Left lung (tissue), 10 donors: ENCODE measurements around the gene CEACAM21. TPM values are rescaled to one million over a fixed set of nuclear protein-coding genes. Genes with fewer than 3 reads are reported as not detected.

Source experiments
- ATAC-seq: fragments of 200-7000 bp; cut with Tn5 transposase; one replicate; pipeline ENCODE4 v1.9.1; 2020; ENCODE audit warnings: moderate library complexity
- DNase-seq, 4 donors: peaks; one replicate each; pipeline ENCODE4 v3.0.0-alpha.2; 2013 to 2020
- H3K27ac ChIP-seq, 2 donors: fragments of 200-600 bp; sonication (generic) in 1 of 2; one replicate each; pipeline versions ENCODE4 v1.5.0 to v1.8.0; 2020 to 2021
- H3K27me3 ChIP-seq, 2 donors: fragments of 200-600 bp; sonication (generic) in 1 of 2; one replicate each; pipeline versions ENCODE4 v1.5.0 to v1.8.0; 2020 to 2021
- H3K36me3 ChIP-seq, 2 donors: fragments of 200-600 bp; sonication (generic) in 1 of 2; one replicate each; pipeline versions ENCODE4 v1.5.0 to v1.8.0; 2020 to 2021
- H3K4me1 ChIP-seq, 2 donors: fragments of 200-600 bp; one replicate each; pipeline ENCODE4 v1.8.0; 2021
- H3K4me3 ChIP-seq, 2 donors: fragments of 200-600 bp; sonication (generic) in 1 of 2; one replicate each; pipeline versions ENCODE4 v1.5.0 to v1.8.0; 2020 to 2021; ENCODE audit warnings: mild to moderate bottlenecking in 1 of 2
- H3K9me3 ChIP-seq, 2 donors: fragments of 200-600 bp; sonication (generic) in 1 of 2; one replicate each; pipeline versions ENCODE4 v1.5.0 to v1.8.0; 2020 to 2021
- intact Hi-C, 2 donors: fragments of 100-400 bp; cut with DNase I; formaldehyde crosslinking; loops; one replicate each; pipeline versions ENCODE4 v1.11.2 to v1.14.2; 2022
- polyA plus RNA-seq, 6 donors: library from polyadenylated mRNA; unstranded; fragments of 120-200 nt; gene quantifications; one replicate each; pipeline ENCODE4 v1.2.1, GENCODE V29; 2013; ENCODE audit not compliant: insufficient read length in 6 of 6
- total RNA-seq, 2 donors: library from RNA; stranded (reverse); fragmentation: NEBNext Ultra II Directional; extraction: Animal tissue kit (Norgen Biotek cat#: 25700); gene quantifications; one replicate each; pipeline ENCODE4 v1.2.1, GENCODE V29; 2021
- TF ChIP-seq, protein P1 (sequence below), 2 donors: fragments of 200-600 bp; sonication (generic) in 1 of 2; IDR thresholded peaks; one replicate each; pipeline versions ENCODE4 v1.5.0 to v1.8.0; 2021; ENCODE audit warnings: antibody characterized with exemption in 2 of 2
- donor health status: DM: no; HTN: yes; CAD: no.
- donor health status: DM: no; HTN: no; CAD: no.

The CEACAM21 gene
- total and polyA plus RNA-seq, 8 donors = 3.9 to 8.9 (median 7.1) TPM

DNA sequence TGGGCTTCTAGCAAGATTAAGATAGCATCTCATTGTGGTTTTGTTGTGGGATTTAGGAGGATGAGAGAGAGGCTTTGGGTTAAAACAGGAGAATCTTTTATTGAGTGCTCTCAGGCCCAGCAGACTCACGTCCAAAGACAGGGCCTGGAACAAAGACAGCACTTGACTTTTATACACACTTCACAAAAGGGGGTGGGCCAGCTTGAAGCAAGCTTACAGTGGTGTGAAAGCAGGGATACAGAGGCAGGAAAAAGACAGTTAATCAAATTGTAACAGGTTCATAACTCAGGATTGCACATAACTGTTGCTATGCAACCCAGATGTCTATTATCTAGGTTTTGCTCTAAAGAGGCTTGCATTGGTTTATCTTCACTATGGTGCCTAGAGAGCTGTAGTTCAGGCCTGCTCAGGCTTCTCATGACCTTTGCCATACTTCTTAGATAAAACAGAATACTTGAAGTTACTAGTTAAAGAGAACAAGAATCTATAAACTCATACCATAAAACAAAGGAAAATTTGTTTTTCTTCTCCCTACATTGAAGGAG is 42.2 kb upstream of the CEACAM21 start:
- Histone ChIP-seq H3K27ac (peak overlapping the region in 1 of 2 donors; percentile 28), H3K9me3 (peaks cover 0 to 2% of the 10 kb centered on the region in 2 donors), H3K4me1 (peaks cover 5 to 59% of the 10 kb centered on the region in 2 donors), H3K36me3 (no peaks in the 10 kb centered on the region), H3K27me3 (no peaks in the 10 kb centered on the region), H3K4me3 (no peak overlapping the region)
- TF ChIP-seq, protein P1, sequence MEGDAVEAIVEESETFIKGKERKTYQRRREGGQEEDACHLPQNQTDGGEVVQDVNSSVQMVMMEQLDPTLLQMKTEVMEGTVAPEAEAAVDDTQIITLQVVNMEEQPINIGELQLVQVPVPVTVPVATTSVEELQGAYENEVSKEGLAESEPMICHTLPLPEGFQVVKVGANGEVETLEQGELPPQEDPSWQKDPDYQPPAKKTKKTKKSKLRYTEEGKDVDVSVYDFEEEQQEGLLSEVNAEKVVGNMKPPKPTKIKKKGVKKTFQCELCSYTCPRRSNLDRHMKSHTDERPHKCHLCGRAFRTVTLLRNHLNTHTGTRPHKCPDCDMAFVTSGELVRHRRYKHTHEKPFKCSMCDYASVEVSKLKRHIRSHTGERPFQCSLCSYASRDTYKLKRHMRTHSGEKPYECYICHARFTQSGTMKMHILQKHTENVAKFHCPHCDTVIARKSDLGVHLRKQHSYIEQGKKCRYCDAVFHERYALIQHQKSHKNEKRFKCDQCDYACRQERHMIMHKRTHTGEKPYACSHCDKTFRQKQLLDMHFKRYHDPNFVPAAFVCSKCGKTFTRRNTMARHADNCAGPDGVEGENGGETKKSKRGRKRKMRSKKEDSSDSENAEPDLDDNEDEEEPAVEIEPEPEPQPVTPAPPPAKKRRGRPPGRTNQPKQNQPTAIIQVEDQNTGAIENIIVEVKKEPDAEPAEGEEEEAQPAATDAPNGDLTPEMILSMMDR (IDR thresholded peaks at IDR 0.05) = no peak
- ATAC-seq (no peak), DNase-seq (no peak)
- intact Hi-C loops = loop anchor here (10.0 kb wide), 2 partner anchors 79 to 89 kb away; partner anchors contain the start of gene ERICH4 (in 1 of the 2)

DNA sequence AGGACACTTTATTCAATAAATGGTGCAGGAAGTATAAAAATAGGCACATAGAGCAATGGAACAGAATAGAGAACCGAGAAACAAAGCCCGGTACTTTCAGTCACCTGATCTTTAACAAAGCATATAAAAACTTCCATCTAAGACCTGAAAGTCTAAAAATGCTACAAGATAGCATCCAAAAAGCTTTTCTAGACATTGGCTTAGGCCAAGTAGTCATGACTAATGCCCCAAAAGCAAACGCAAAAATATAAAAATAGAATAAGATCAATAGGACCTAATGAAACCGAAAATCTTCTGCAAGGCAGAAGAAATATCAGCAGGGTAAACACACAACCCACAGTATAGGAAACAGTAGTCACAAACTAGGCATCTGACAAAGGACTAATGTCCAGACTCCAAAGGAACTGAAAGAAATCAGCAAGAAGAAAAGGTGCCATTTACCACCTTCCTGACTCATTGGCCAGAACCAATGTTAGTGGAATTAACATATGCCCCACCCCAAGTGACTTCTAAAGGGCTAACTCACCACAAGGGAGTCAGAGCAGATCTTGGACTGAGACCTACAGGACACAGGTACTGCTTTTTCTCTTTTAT is 40.8 kb upstream of the CEACAM21 start:
- ATAC-seq (no peak), DNase-seq (no peak)
- Histone ChIP-seq H3K27ac (peak overlapping the region in 1 of 2 donors; percentile 13), H3K9me3 (no peaks in the 10 kb centered on the region), H3K4me1 (peaks cover 5 to 51% of the 10 kb centered on the region in 2 donors), H3K4me3 (no peak overlapping the region), H3K36me3 (no peaks in the 10 kb centered on the region), H3K27me3 (no peaks in the 10 kb centered on the region)
- TF ChIP-seq, protein P1 (IDR thresholded peaks at IDR 0.05) = no peak
- intact Hi-C loops = loop anchor here (10.0 kb wide), 2 partner anchors 80 to 90 kb away; partner anchors contain the start of gene ERICH4 (in 1 of the 2)

GRCh38 chr19:41537789-41538188 is 38.2 kb upstream of the CEACAM21 start:
- intact Hi-C loops = loop anchor here (10.0 kb wide), 2 partner anchors 83 to 93 kb away; partner anchors contain the start of gene ERICH4 (in 1 of the 2)
- Histone ChIP-seq H3K27ac (no peak overlapping the region), H3K36me3 (no peaks in the 10 kb centered on the region), H3K4me1 (peaks cover 5 to 36% of the 10 kb centered on the region in 2 donors), H3K27me3 (peaks cover 0 to 7% of the 10 kb centered on the region in 2 donors), H3K9me3 (no peaks in the 10 kb centered on the region), H3K4me3 (no peak overlapping the region)
- ATAC-seq (peak; percentile 53), DNase-seq (no peak)
- TF ChIP-seq, protein P1 (IDR thresholded peaks at IDR 0.05) = peak; percentile 31 to 76

DNA sequence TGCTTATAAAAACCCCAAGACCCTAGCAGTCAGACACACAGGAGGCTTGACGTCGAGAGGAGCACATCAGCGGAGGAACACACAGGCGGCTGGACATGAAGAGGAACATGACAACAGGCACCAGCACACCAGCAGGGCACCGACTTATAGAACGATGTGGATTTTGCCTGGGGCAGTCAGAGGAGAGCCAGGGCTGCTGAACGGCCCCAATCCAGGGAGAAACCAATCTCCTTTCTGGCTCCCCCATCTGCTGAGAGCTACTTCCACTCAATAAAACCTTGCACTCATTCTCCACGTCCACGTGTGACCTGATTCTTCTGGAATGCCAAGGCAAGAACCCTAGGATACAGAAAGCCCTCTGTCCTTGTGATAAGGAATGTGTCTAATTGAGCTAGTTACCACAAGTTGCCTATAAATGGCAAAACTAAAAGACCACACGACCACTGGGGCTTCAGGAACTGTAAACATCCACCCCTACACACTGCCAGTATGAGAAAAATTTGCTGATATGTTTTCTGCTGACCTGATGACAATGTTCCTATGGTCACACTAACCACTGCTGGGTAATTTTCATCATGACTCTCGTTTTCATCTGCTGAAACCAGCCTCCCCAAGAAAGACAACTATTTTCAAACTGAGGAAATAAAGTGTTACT is 35.8 kb upstream of the CEACAM21 start:
- Histone ChIP-seq H3K4me1 (peaks cover 0 to 16% of the 10 kb centered on the region in 2 donors), H3K27me3 (peaks cover 0 to 7% of the 10 kb centered on the region in 2 donors), H3K36me3 (no peaks in the 10 kb centered on the region), H3K27ac (no peak overlapping the region), H3K4me3 (no peak overlapping the region), H3K9me3 (no peaks in the 10 kb centered on the region)
- no peak for DNase-seq
- ATAC-seq = no peak
- intact Hi-C loops = no loop called here
- TF ChIP-seq, protein P1 (IDR thresholded peaks at IDR 0.05) = no peak

GRCh38 chr19:41541990-41542584 is 33.9 kb upstream of the CEACAM21 start:
- peak; percentile 70 for ATAC-seq
- H3K36me3 ChIP-seq = no peaks in the 10 kb centered on the region
- intact Hi-C loops = no loop called here
- DNase-seq = peak in 2 of 4 donors; percentile 66 to 89
- no peak overlapping the region for H3K27ac ChIP-seq
- H3K4me1 ChIP-seq = peaks cover 0 to 32% of the 10 kb centered on the region in 2 donors
- no peak overlapping the region for H3K4me3 ChIP-seq
- H3K27me3 ChIP-seq = peaks cover 0 to 7% of the 10 kb centered on the region in 2 donors
- TF ChIP-seq, protein P1 (IDR thresholded peaks at IDR 0.05) = peak; percentile 56 to 67
- no peaks in the 10 kb centered on the region for H3K9me3 ChIP-seq
